ENCODE measurements around the gene OAF. TPM values are rescaled to one million over a fixed set of nuclear protein-coding genes. Genes with fewer than 3 reads are reported as not detected.
A peak's percentile ranks its signal among the peaks of the same experiment; 100 is the strongest.

The OAF gene
- total RNA-seq, 1 donor from 2014 or later = 13.6 TPM

- peaks cover 4 to 41% (median 16%) of the 10 kb centered on the region in 3 donors for H3K27me3 ChIP-seq (ENCODE audit: control insufficient read depth in 3 of 3, insufficient read depth in 3 of 3, low read length in 3 of 3)
- no peak overlapping the region for H3K9ac ChIP-seq (ENCODE audit: low read depth in 1 of 3, low read length in 3 of 3)
- no peaks in the 10 kb centered on the region for H3K36me3 ChIP-seq (ENCODE audit: control insufficient read depth in 3 of 3, insufficient read depth in 3 of 3, low read length in 3 of 3)
- H3K9me3 ChIP-seq (ENCODE audit: control insufficient read depth in 3 of 3, low read length in 3 of 3) = no peaks in the 10 kb centered on the region
- H3K27ac ChIP-seq (ENCODE audit: low read depth, low read length) = no peak overlapping the region
- no peak overlapping the region for H3K4me3 ChIP-seq (ENCODE audit: low read length in 3 of 3)
- H3K4me1 ChIP-seq (ENCODE audit: control insufficient read depth in 3 of 3, insufficient read depth in 3 of 3, low read length in 3 of 3) = peaks cover 14 to 32% (median 18%) of the 10 kb centered on the region in 3 donors
These were observed 17.8 kb upstream of the OAF start for GRCh38 chr11:120192831-120193625.

GRCh38 chr11:120194166-120194565, 16.7 kb upstream of the OAF start:
- no peak overlapping the region for H3K9ac ChIP-seq (ENCODE audit: low read depth in 1 of 3, low read length in 3 of 3)
- no peaks in the 10 kb centered on the region for H3K9me3 ChIP-seq (ENCODE audit: control insufficient read depth in 3 of 3, low read length in 3 of 3)
- H3K4me1 ChIP-seq (ENCODE audit: control insufficient read depth in 3 of 3, insufficient read depth in 3 of 3, low read length in 3 of 3) = peaks cover 8 to 22% (median 9%) of the 10 kb centered on the region in 3 donors
- H3K27me3 ChIP-seq (ENCODE audit: control insufficient read depth in 3 of 3, insufficient read depth in 3 of 3, low read length in 3 of 3) = peaks cover 4 to 37% (median 20%) of the 10 kb centered on the region in 3 donors
- no peak overlapping the region for H3K27ac ChIP-seq (ENCODE audit: low read depth, low read length)
- H3K36me3 ChIP-seq (ENCODE audit: control insufficient read depth in 3 of 3, insufficient read depth in 3 of 3, low read length in 3 of 3) = no peaks in the 10 kb centered on the region
- no peak overlapping the region for H3K4me3 ChIP-seq (ENCODE audit: low read length in 3 of 3)

DNA sequence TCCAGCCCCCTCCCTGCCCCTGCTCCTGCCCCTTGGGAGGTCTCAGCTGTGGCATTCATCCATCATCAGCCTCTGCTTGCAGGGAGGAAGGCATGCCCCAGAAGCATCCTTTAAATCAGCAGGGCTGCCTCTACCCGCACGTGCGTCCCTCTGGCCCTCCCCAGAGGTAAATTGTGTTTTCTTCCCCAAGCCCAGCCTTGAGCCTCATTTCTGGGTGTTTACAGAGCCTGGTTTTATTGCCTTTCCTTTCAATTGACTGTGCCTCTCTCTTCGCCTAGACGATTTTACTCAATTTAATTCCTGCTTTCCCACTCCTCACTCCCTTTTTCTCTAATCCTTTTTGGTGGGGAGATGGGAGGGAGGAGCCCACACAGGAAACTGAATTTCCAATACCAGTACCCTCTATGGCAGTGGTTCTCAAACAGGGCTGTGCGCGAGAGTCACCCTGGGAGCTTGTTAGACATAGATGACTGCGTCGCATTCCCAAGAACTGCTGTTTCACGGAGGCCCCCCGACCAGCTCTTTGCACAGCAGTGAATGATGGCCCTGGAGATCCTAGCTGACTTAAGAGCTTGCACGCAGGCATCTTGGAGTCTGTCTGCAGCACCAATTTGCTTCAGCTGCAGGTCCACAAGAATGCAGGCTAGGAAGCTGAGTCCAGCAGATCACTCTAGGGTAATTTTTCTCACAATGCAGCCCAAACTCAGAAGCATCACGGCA, 15.1 kb upstream of the OAF start:
- H3K4me1 ChIP-seq (ENCODE audit: control insufficient read depth in 3 of 3, insufficient read depth in 3 of 3, low read length in 3 of 3) = peaks cover 6 to 19% (median 9%) of the 10 kb centered on the region in 3 donors
- no peaks in the 10 kb centered on the region for H3K36me3 ChIP-seq (ENCODE audit: control insufficient read depth in 3 of 3, insufficient read depth in 3 of 3, low read length in 3 of 3)

GRCh38 chr11:120196826-120197225, 14.0 kb upstream of the OAF start:
- peak overlapping the region; percentile 5 for H3K27ac ChIP-seq (ENCODE audit: low read depth, low read length)
- H3K4me1 ChIP-seq (ENCODE audit: control insufficient read depth in 3 of 3, insufficient read depth in 3 of 3, low read length in 3 of 3) = peaks cover 6 to 19% (median 9%) of the 10 kb centered on the region in 3 donors
- no peak overlapping the region for H3K4me3 ChIP-seq (ENCODE audit: low read length in 3 of 3)
- H3K9ac ChIP-seq (ENCODE audit: low read depth in 1 of 3, low read length in 3 of 3) = no peak overlapping the region
- peaks cover 0 to 27% (median 21%) of the 10 kb centered on the region in 3 donors for H3K27me3 ChIP-seq (ENCODE audit: control insufficient read depth in 3 of 3, insufficient read depth in 3 of 3, low read length in 3 of 3)
- no peaks in the 10 kb centered on the region for H3K9me3 ChIP-seq (ENCODE audit: control insufficient read depth in 3 of 3, low read length in 3 of 3)
- H3K36me3 ChIP-seq (ENCODE audit: control insufficient read depth in 3 of 3, insufficient read depth in 3 of 3, low read length in 3 of 3) = no peaks in the 10 kb centered on the region

More for the DNA sequence above, 15.1 kb upstream of the OAF start:
- Histone ChIP-seq H3K27ac (ENCODE audit: low read depth, low read length) (no peak overlapping the region), H3K9me3 (ENCODE audit: control insufficient read depth in 3 of 3, low read length in 3 of 3) (no peaks in the 10 kb centered on the region), H3K9ac (ENCODE audit: low read depth in 1 of 3, low read length in 3 of 3) (no peak overlapping the region), H3K27me3 (ENCODE audit: control insufficient read depth in 3 of 3, insufficient read depth in 3 of 3, low read length in 3 of 3) (peaks cover 1 to 37% (median 20%) of the 10 kb centered on the region in 3 donors), H3K4me3 (ENCODE audit: low read length in 3 of 3) (no peak overlapping the region)

- Histone ChIP-seq H3K4me3 (ENCODE audit: low read length in 3 of 3) (no peak overlapping the region), H3K27ac (ENCODE audit: low read depth, low read length) (peak overlapping the region; percentile 5), H3K9me3 (ENCODE audit: control insufficient read depth in 3 of 3, low read length in 3 of 3) (no peaks in the 10 kb centered on the region), H3K9ac (ENCODE audit: low read depth in 1 of 3, low read length in 3 of 3) (no peak overlapping the region), H3K4me1 (ENCODE audit: control insufficient read depth in 3 of 3, insufficient read depth in 3 of 3, low read length in 3 of 3) (peaks cover 4 to 19% (median 9%) of the 10 kb centered on the region in 3 donors), H3K27me3 (ENCODE audit: control insufficient read depth in 3 of 3, insufficient read depth in 3 of 3, low read length in 3 of 3) (peaks cover 0 to 24% (median 19%) of the 10 kb centered on the region in 3 donors), H3K36me3 (ENCODE audit: control insufficient read depth in 3 of 3, insufficient read depth in 3 of 3, low read length in 3 of 3) (no peaks in the 10 kb centered on the region)
These were observed 13.5 kb upstream of the OAF start for GRCh38 chr11:120197251-120197891.

- Histone ChIP-seq H3K9ac (ENCODE audit: low read depth in 1 of 3, low read length in 3 of 3) (no peak overlapping the region), H3K4me1 (ENCODE audit: control insufficient read depth in 3 of 3, insufficient read depth in 3 of 3, low read length in 3 of 3) (peaks cover 4 to 19% (median 9%) of the 10 kb centered on the region in 3 donors), H3K27me3 (ENCODE audit: control insufficient read depth in 3 of 3, insufficient read depth in 3 of 3, low read length in 3 of 3) (peaks cover 0 to 22% (median 14%) of the 10 kb centered on the region in 3 donors), H3K27ac (ENCODE audit: low read depth, low read length) (no peak overlapping the region), H3K36me3 (ENCODE audit: control insufficient read depth in 3 of 3, insufficient read depth in 3 of 3, low read length in 3 of 3) (no peaks in the 10 kb centered on the region), H3K9me3 (ENCODE audit: control insufficient read depth in 3 of 3, low read length in 3 of 3) (no peaks in the 10 kb centered on the region), H3K4me3 (ENCODE audit: low read length in 3 of 3) (no peak overlapping the region)
These were observed 12.9 kb upstream of the OAF start for GRCh38 chr11:120197977-120198376.

DNA sequence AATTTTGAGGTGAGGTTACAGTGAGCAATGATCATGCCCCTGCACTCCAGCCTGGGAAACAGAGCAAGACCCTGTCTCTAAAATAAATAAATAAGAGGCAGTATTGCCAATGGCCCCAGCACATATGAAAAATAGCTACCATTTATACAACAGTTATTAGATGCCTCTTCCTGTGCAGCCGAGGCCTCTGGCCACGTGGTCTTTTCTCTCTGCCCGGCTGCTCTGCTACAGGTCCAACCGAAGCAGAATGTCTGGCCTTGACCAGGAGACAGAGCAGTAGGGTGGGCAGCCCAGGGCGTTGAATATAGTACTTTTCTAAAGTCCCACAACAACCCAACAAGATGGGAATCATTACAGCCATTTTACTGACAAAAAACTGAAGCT, 12.4 kb upstream of the OAF start:
- peaks cover 4 to 19% (median 9%) of the 10 kb centered on the region in 3 donors for H3K4me1 ChIP-seq (ENCODE audit: control insufficient read depth in 3 of 3, insufficient read depth in 3 of 3, low read length in 3 of 3)
- peaks cover 0 to 18% (median 14%) of the 10 kb centered on the region in 3 donors for H3K27me3 ChIP-seq (ENCODE audit: control insufficient read depth in 3 of 3, insufficient read depth in 3 of 3, low read length in 3 of 3)
- no peak overlapping the region for H3K27ac ChIP-seq (ENCODE audit: low read depth, low read length)

GRCh38 chr11:120198787-120199469, 11.9 kb upstream of the OAF start:
- H3K9ac ChIP-seq (ENCODE audit: low read depth in 1 of 3, low read length in 3 of 3) = peak overlapping the region in 1 of 3 donors; percentile 16
- no peak overlapping the region for H3K4me3 ChIP-seq (ENCODE audit: low read length in 3 of 3)
- peaks cover 0 to 15% (median 14%) of the 10 kb centered on the region in 3 donors for H3K27me3 ChIP-seq (ENCODE audit: control insufficient read depth in 3 of 3, insufficient read depth in 3 of 3, low read length in 3 of 3)
- H3K4me1 ChIP-seq (ENCODE audit: control insufficient read depth in 3 of 3, insufficient read depth in 3 of 3, low read length in 3 of 3) = peaks cover 4 to 19% (median 9%) of the 10 kb centered on the region in 3 donors
- H3K36me3 ChIP-seq (ENCODE audit: control insufficient read depth in 3 of 3, insufficient read depth in 3 of 3, low read length in 3 of 3) = no peaks in the 10 kb centered on the region
- no peak overlapping the region for H3K27ac ChIP-seq (ENCODE audit: low read depth, low read length)
- H3K9me3 ChIP-seq (ENCODE audit: control insufficient read depth in 3 of 3, low read length in 3 of 3) = no peaks in the 10 kb centered on the region

More for the DNA sequence above, 12.4 kb upstream of the OAF start:
- Histone ChIP-seq H3K9me3 (ENCODE audit: control insufficient read depth in 3 of 3, low read length in 3 of 3) (no peaks in the 10 kb centered on the region), H3K36me3 (ENCODE audit: control insufficient read depth in 3 of 3, insufficient read depth in 3 of 3, low read length in 3 of 3) (no peaks in the 10 kb centered on the region), H3K4me3 (ENCODE audit: low read length in 3 of 3) (no peak overlapping the region), H3K9ac (ENCODE audit: low read depth in 1 of 3, low read length in 3 of 3) (no peak overlapping the region)

DNA sequence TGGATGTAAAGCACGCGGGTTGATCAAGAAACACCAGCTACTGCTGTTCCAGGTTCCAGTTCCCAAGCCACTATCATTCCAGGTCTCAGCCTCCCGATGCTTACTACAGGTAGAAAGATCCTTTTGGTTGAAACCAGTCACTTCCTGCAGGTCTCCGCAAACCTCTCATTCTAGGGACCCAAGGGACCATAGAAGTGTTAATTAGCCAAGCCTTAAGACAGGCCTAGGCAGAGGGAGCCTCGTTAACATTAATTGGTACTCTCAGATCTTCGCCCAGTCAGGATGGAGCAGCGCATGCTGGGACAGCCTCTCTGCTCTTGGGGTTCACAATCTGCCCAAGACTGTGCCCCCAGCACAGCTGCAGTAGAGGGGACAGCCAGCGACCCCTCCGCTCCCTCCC, 11.2 kb upstream of the OAF start:
- Histone ChIP-seq H3K36me3 (ENCODE audit: control insufficient read depth in 3 of 3, insufficient read depth in 3 of 3, low read length in 3 of 3) (no peaks in the 10 kb centered on the region), H3K4me3 (ENCODE audit: low read length in 3 of 3) (no peak overlapping the region), H3K27ac (ENCODE audit: low read depth, low read length) (no peak overlapping the region), H3K9me3 (ENCODE audit: control insufficient read depth in 3 of 3, low read length in 3 of 3) (no peaks in the 10 kb centered on the region), H3K4me1 (ENCODE audit: control insufficient read depth in 3 of 3, insufficient read depth in 3 of 3, low read length in 3 of 3) (peaks cover 4 to 19% (median 9%) of the 10 kb centered on the region in 3 donors), H3K27me3 (ENCODE audit: control insufficient read depth in 3 of 3, insufficient read depth in 3 of 3, low read length in 3 of 3) (peaks cover 0 to 15% (median 14%) of the 10 kb centered on the region in 3 donors), H3K9ac (ENCODE audit: low read depth in 1 of 3, low read length in 3 of 3) (no peak overlapping the region)
